ENCODE measurements around the gene RBCK1.

RBCK1 gene

DNA sequence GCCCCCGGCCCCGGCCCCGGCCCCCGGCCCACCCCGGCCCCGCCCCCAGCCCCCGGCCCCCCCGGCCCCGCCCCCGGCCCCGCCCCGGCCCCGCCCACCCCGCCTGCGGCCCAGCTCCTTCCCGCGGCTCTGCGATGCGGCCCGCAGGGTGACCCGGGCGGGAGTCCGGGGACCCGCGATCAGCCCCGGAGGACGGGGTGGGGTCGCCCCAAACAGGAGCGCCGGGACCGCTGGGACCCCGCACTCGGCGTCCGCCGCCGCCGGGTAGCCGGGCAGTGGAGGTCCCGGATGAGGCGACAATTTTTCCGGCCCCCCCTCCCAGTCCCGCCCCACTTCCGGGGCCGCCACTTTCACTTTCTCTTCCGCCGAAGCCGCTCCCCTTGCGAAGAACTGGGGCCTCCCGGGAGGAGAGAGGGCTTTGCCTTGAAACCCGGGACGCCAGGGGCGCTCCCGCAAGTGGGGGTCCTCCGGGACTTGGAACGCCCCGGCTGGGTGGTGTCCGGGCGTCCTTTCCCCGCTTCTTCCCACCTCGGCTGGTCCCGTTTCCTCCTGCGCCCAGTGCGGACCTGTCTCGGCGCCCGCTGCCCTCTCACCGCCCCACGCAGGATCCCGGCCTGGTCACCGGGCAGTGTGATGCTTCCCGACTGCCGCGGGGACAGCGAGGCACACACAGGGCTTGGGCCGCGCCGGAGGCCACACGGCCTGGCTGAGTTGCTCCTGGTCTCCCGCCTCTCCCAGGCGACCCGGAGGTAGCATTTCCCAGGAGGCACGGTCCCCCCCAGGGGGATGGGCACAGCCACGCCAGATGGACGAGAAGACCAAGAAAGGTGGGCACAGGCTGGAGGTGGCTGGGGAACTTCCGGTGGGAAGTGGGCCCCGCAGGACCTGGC, at the start of gene RBCK1:
Gene RBCK1 (plus strand): TSS at position 347 of the 890 bp plus-strand sequence. CDS start 459 bp downstream, at position 806.
- TF ChIP-seq, protein P1, sequence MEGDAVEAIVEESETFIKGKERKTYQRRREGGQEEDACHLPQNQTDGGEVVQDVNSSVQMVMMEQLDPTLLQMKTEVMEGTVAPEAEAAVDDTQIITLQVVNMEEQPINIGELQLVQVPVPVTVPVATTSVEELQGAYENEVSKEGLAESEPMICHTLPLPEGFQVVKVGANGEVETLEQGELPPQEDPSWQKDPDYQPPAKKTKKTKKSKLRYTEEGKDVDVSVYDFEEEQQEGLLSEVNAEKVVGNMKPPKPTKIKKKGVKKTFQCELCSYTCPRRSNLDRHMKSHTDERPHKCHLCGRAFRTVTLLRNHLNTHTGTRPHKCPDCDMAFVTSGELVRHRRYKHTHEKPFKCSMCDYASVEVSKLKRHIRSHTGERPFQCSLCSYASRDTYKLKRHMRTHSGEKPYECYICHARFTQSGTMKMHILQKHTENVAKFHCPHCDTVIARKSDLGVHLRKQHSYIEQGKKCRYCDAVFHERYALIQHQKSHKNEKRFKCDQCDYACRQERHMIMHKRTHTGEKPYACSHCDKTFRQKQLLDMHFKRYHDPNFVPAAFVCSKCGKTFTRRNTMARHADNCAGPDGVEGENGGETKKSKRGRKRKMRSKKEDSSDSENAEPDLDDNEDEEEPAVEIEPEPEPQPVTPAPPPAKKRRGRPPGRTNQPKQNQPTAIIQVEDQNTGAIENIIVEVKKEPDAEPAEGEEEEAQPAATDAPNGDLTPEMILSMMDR (conservative IDR thresholded peaks at IDR 0.05; ENCODE audit: low read depth, low read length) = no peak
- H3K4me3 ChIP-seq (ENCODE audit: low read depth, low read length) = peak within 1 kb of the TSS; percentile 70
- DNase-seq (ENCODE audit: low read depth) = peak; percentile 81

DNA sequence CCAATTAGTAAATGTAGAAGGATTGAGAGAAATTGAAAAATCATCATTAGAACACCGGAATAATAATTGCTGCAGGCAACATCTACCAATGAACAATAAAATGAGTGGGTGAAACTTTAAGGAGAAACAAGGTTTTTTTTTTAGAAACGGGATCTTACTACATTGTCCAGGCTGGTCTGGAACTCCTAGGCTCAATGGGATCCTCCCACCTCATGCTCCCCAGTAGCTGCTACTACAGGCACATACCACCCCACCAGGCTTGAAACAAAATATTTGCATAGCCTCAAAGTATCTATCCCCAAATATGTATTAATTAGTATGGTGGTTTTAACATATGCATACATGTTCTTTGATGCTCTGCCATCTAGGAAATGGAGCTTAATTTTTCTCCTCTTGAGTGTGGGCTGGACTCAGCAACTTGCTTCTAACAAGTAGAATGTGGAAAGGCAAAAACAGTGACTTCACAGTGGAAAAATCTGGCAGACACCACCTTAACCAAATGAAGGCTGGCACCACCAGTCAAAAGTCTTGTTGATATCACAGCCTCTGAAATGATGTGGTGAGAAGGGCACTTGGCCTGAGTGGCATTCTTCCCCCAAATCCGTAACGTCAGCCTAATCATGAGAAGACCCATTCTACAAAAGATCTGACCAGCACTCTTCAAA, 49.1 kb upstream of the RBCK1 start:
- TF ChIP-seq, protein P1 (conservative IDR thresholded peaks at IDR 0.05; ENCODE audit: low read depth, low read length) = no peak
- DNase-seq (ENCODE audit: low read depth) = no peak
- no peak overlapping the region for H3K4me3 ChIP-seq (ENCODE audit: low read depth, low read length)

DNA sequence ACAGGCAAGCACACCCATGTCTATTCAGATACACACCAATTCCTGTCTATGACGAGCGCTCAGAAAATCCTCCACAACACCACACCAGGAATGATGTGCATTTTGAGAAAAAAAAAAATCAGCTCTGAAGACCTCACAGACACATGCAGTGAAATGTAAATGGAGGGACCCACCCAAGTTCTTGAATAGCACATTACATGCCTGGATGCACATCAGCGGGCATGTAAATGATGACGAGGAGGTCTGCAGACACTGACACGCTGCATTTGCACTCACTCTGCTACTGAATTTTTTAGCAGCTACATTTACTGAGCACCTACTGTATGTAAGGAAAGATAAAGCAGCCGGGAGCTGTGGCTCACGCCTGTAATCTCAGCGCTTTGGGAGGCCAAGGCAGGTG, 46.5 kb upstream of the RBCK1 start:
- DNase-seq (ENCODE audit: low read depth) = no peak
- TF ChIP-seq, protein P1 (conservative IDR thresholded peaks at IDR 0.05; ENCODE audit: low read depth, low read length) = no peak

DNA sequence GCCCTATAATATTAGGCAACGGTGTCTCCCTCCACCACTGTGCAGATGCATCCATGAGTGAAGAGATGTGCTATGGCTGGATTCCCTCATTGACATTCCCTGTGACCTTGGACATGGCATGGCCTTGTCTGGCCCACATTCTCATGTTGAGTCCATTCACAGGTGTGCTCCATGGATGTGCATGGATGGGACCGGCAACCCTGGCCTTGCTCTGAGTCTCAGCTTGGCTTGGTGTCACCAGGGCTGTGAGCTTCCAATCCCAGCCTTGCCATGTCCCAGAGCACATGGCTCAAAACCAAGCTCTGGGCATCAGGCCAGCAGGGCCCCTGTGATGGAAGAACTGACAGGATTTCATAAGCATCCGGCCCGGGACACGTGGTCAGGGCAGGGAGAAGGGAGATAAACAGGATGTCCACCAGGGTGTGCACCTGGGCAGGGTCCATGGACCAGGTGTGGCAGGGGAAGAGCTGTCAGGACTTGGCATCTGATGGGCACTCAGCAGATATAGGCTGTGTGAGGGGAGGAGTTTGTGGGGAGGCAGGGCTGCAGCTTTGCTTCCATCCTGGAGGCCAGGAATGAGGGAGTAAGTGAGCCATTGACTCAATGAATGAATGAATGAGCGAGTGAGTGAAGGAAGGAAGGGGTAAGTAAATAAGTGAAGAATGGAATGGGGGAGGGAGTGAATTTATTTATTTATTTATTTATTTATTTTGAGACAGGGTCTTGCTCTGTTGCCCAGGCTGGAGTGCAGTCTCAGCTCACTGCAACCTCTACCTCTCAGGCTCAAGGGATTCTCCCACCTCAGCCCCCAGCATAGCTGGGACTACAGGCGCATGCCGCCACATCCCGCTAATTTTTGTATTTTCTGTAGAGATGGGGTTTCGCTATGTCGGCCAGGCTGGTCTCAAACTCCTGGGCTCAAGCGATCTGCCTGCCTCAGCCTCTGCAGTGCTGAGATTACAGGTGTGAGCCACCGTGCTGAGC, 45.5 kb upstream of the RBCK1 start:
- H3K4me3 ChIP-seq (ENCODE audit: low read depth, low read length) = no peak overlapping the region
- DNase-seq (ENCODE audit: low read depth) = peak; percentile 97
- TF ChIP-seq, protein P1 (conservative IDR thresholded peaks at IDR 0.05; ENCODE audit: low read depth, low read length) = peak; percentile 74

More for the DNA sequence above, 46.5 kb upstream of the RBCK1 start:
- H3K4me3 ChIP-seq (ENCODE audit: low read depth, low read length) = no peak overlapping the region

DNA sequence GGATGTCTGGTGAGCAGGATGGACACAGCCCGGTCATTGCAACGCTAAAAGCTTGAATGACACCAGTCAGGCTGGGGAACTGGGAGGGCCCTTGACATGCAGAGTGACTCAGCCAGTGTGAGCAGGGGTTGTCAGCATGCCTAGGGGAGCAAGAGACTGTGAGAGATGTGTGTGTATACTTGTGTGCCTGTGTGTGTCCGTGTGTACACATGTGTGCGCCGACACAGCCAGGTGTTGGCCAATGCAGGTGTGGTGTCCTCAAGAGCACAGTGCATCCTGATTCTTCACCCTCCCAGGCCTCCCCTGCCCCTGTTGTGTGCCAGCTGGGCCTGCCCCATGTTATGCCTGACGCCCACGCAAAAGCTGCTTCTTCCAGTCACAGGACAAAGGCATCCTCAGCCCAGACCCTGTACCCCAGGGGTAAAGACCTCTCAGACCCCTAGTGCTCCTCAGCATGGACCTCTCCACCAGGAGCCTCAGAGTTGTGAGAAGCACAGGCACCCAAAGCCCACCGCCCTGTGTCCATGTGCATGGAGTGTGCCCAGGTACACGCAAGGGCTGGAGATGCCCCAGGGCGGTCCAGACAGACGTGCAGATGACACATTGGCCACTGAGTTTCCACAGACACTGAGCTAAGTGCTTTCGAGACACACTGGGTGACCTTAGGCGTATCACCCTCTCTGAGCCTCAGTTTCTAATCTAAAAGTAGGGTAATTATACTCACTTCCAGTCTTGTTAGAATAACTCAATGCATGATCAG, 44.6 kb upstream of the RBCK1 start:
- DNase-seq (ENCODE audit: low read depth) = no peak
- TF ChIP-seq, protein P1 (conservative IDR thresholded peaks at IDR 0.05; ENCODE audit: low read depth, low read length) = no peak
- H3K4me3 ChIP-seq (ENCODE audit: low read depth, low read length) = no peak overlapping the region
